Measurements from ENCODE around the gene ZNF556.

- no peak for TF ChIP-seq POLR2A (IDR thresholded peaks at IDR 0.05)
- TF ChIP-seq CTCF (IDR thresholded peaks at IDR 0.05) = no peak
Observed at GRCh38 chr19:2850256-2850925, 16.7 kb upstream of the ZNF556 start.

Measured in adrenal gland (tissue), 5 donors.